NK-92 treated with Interleukin-12 subunit alpha and Interleukin-12 subunit beta, amount 100 ng/mL, for 24 hours (cell line): ENCODE results near the gene SIGLEC10.

ENCODE experiments used
- DNase-seq: peaks from one replicate; lab custom pipeline; 2025; lab: John Stamatoyannopoulos, UW

SIGLEC10 gene

DNA sequence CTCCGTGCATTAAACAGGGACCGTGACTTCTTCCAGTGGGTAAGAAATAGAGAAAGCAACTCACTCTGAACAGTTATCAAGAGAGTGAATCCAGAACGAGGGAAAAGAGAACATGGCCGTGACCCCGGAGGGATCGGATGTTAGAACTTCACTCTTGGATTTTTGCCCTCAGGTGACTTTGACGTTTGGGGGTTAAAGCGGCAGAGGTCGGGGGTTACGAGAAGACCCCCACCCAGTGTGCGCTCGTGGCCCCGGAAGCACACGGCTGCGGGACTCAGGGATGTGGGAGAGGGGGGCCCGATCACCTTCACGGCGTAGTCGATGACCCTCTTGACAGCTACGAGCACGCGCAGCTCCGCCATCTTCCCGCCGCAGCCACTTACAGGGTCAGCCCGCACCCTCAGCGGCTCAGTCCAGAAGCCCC is 51.5 kb downstream of the SIGLEC10 start, which contains the start of gene ETFB:
TSS of gene ETFB (minus strand) at position 424 of the 424 bp plus-strand sequence. CDS start at position 362, 62 bp downstream.
- DNase-seq = no peak

- peak; percentile 36 for DNase-seq
These were observed 52.1 kb downstream of the SIGLEC10 start for GRCh38 chr19:51365211-51365964.

DNA sequence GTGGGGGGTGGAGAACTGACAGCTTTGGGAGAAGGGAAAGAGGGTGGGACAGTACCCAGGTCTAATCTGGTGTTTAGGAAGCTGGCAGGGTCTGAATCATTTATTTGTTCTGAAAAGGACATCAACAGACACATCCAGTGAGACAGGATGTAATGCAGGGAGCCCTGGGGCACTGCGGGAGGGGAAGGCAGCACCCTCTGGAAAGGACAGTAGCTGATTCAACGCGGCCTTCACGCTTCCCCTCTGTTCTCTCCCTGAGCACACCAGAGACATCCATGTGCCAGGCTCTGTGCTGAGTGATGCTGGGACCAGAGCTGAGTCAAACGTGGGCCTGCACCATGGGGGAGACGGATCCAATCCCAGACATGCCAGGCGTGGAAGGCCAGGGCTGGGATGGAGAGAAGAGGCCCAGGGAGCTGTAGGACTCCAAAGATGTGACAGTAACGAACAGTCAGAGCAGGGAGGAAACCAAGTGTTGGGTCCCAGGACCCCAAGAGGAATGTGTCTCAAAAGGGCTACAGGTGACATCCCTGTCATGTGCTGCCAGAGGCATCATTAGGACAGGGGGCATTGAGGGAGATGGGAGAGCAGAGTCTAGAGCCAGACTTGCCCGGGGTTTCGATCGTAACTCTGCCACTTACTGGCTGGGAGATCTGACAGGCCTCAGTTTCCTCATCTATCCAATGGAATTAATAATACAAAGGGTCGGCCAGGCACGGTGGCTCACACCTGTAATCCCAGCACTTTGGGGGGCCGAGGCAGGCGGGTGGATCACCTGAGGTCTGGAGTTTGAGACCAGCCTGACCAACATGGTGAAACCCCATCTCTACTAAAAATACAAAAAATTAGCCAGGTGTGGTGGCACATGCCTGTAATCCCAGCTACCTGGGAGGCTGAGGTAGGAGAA is 53.0 kb downstream of the SIGLEC10 start:
- DNase-seq = no peak

DNA sequence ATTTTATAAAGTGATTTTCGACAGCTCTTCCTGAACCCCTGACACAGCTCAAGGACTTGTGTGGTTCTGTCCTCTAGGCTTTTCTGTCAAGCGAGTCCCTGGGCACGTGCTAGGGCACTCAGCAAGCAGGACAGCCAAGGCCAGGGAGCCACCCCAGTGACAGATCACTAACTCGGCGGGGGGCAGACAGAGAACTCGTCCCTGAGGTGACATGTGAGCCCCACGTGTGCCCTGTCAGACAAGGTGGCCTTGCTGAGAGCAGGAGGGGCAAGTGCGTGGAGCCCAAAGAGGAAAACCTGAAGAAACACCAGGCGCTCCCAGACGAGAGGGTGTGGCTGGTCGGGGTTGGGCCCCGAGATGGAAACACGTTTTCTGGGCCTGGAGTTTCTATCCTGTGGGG is 56.2 kb downstream of the SIGLEC10 start:
- no peak for DNase-seq
